Panc1 (cell line): ENCODE data around the gene GPR107. TPM values are rescaled to one million over a fixed set of nuclear protein-coding genes. Genes with fewer than 3 reads are reported as not detected.

Experiments
- ATAC-seq: fragments of 200-7000 bp; cut with Tn5 transposase; 2 replicates; pipeline ENCODE4 v1.9.1; 2020; ENCODE audit warnings: mild to moderate bottlenecking, moderate library complexity
- BruUV-seq: library from RNA; stranded (reverse); fragments of 400-500 nt; replicated peaks from 2 replicates; lab custom pipeline; 2021; lab: Mats Ljungman, UMichigan
- CTCF ChIA-PET: fragments of 300-600 bp; sonication (Branson Sonifier 250); formaldehyde crosslinking; loops from one replicate; lab custom pipeline; 2022; ENCODE audit warnings: antibody characterized with exemption; lab: Charles Lee
- POLR2A ChIA-PET: fragments of 300-600 bp; sonication (Branson Sonifier 250); formaldehyde crosslinking; loops from one replicate; lab custom pipeline; 2022; ENCODE audit warnings: antibody characterized with exemption; lab: Charles Lee
- DNase-seq: peaks from one replicate; pipeline ENCODE4 v3.0.0-alpha.2; 2010; ENCODE audit warnings: low read depth, low spot score
- H3K27ac ChIP-seq: 2 replicates; pipeline ENCODE4 v1.5.1; 2011; ENCODE audit warnings: mild to moderate bottlenecking, low read length, inconsistent platforms
- H3K27me3 ChIP-seq: fragments of 200-500 bp; sonication (Bioruptor generic); 2 replicates; pipeline ENCODE4 v1.6.0; 2014; ENCODE audit warnings: low read length, inconsistent platforms; ENCODE audit not compliant: control insufficient read depth, insufficient read depth
- H3K36me3 ChIP-seq: fragments of 200-500 bp; sonication (Bioruptor generic); 2 replicates; pipeline ENCODE4 v1.5.1; 2014; ENCODE audit warnings: inconsistent platforms, mild to moderate bottlenecking, low read length, moderate library complexity; ENCODE audit not compliant: control insufficient read depth, insufficient read depth
- H3K4me1 ChIP-seq: 2 replicates; pipeline ENCODE4 v1.5.1; 2011; ENCODE audit warnings: inconsistent platforms, mild to moderate bottlenecking, low read length, moderate library complexity; ENCODE audit not compliant: control insufficient read depth, insufficient read depth
- H3K4me3 ChIP-seq, 2 experiments: 2 replicates each; pipeline ENCODE4 v1.5.1; 2011 to 2012; ENCODE audit warnings: low read depth in 2 of 2, low read length in 2 of 2, mild to moderate bottlenecking in 2 of 2, inconsistent platforms in 1 of 2, moderate library complexity in 1 of 2
- H3K9me3 ChIP-seq: fragments of 200-500 bp; sonication (Bioruptor generic); 2 replicates; pipeline ENCODE4 v1.5.1; 2014; ENCODE audit warnings: low read depth, mild to moderate bottlenecking, inconsistent platforms, low read length, moderate library complexity; ENCODE audit not compliant: control insufficient read depth, insufficient read depth
- POLR2AphosphoS5 ChIP-seq: IDR thresholded peaks from 2 replicates; pipeline ENCODE4 v1.6.1; 2012; ENCODE audit warnings: mild to moderate bottlenecking, low read depth, low read length, moderate library complexity
- SIN3A ChIP-seq: IDR thresholded peaks from 2 replicates; pipeline ENCODE4 v1.6.1; 2012; ENCODE audit warnings: low read depth, mild to moderate bottlenecking, low read length, moderate library complexity, borderline replicate concordance; ENCODE audit not compliant: insufficient read depth
- TCF7L2 ChIP-seq: IDR thresholded peaks from 2 replicates; pipeline ENCODE4 v1.6.1; 2011; ENCODE audit warnings: mild to moderate bottlenecking, low read depth, low read length, inconsistent platforms
- in situ Hi-C: cut with HindIII; loops from 2 replicates; pipeline ENCODE4 v1.10.0; 2016; ENCODE audit warnings: low sequenced_read_pairs, low pct_unique_long_range_greater_than_20kb
- intact Hi-C: fragments of 100-400 bp; cut with micrococcal nuclease; formaldehyde crosslinking; loops from one replicate; pipeline ENCODE4 v1.10.0; 2022; ENCODE audit not compliant: unreplicated experiment
- total RNA-seq: library from RNA; stranded (reverse); gene quantifications from one replicate; pipeline ENCODE4 v1.2.1, GENCODE V29; 2021; ENCODE audit not compliant: unreplicated experiment
- TF ChIP-seq, protein P1 (sequence below), 2 experiments: IDR thresholded peaks; 2 replicates each; pipeline ENCODE4 v1.6.1; 2011 to 2012; ENCODE audit warnings: low read depth in 2 of 2, control low read depth in 1 of 2, low read length in 1 of 2, mild to moderate bottlenecking in 1 of 2, moderate library complexity in 1 of 2; ENCODE audit not compliant: insufficient read depth in 1 of 2
- TF ChIP-seq, protein P2 (sequence below): fragments of 450-650 bp; IDR thresholded peaks from 2 replicates; pipeline ENCODE4 v1.5.1; 2017; ENCODE audit warnings: mild to moderate bottlenecking

GPR107 gene
- total RNA-seq, 1 experiment from 2014 or later = 43.0 TPM

DNA sequence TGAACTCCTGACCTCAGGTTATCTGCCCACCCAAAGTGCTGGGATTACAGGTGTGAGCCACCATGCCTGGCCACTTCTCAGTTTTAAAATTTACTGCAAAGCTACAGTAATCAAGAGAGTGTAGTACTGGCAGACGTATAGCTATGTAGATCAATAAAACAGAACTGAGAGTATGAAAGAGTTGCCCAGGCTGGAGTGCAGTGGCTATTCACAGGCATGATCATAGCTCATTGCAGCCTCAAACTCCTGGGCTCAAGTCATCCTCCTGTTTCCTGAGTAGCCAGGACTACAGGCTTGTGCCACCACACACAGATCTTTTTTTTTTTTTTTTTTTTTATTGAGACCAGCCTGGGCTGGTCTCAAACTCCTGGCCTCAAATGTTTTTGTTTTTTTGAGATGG, 92.0 kb downstream of the GPR107 start:
- H3K9me3 ChIP-seq = no peaks in the 10 kb centered on the region
- no peak for ATAC-seq
- no peak overlapping the region for H3K27ac ChIP-seq
- CTCF ChIA-PET = interaction anchor here (0.6 kb wide), 1 partner anchor 21 kb away, joined by 15 read pairs; no protein-coding TSS in a partner anchor
- H3K27me3 ChIP-seq = no peaks in the 10 kb centered on the region
- H3K4me1 ChIP-seq = no peaks in the 10 kb centered on the region
- no peak for DNase-seq
- H3K4me3 ChIP-seq = no peak overlapping the region
- POLR2A ChIA-PET = interaction anchor here (0.7 to 1.1 kb wide), 2 partner anchors 12 to 35 kb away, joined by 5 to 31 read pairs; no protein-coding TSS in a partner anchor
- TF ChIP-seq, protein P1, sequence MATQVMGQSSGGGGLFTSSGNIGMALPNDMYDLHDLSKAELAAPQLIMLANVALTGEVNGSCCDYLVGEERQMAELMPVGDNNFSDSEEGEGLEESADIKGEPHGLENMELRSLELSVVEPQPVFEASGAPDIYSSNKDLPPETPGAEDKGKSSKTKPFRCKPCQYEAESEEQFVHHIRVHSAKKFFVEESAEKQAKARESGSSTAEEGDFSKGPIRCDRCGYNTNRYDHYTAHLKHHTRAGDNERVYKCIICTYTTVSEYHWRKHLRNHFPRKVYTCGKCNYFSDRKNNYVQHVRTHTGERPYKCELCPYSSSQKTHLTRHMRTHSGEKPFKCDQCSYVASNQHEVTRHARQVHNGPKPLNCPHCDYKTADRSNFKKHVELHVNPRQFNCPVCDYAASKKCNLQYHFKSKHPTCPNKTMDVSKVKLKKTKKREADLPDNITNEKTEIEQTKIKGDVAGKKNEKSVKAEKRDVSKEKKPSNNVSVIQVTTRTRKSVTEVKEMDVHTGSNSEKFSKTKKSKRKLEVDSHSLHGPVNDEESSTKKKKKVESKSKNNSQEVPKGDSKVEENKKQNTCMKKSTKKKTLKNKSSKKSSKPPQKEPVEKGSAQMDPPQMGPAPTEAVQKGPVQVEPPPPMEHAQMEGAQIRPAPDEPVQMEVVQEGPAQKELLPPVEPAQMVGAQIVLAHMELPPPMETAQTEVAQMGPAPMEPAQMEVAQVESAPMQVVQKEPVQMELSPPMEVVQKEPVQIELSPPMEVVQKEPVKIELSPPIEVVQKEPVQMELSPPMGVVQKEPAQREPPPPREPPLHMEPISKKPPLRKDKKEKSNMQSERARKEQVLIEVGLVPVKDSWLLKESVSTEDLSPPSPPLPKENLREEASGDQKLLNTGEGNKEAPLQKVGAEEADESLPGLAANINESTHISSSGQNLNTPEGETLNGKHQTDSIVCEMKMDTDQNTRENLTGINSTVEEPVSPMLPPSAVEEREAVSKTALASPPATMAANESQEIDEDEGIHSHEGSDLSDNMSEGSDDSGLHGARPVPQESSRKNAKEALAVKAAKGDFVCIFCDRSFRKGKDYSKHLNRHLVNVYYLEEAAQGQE (IDR thresholded peaks at IDR 0.05; ENCODE audit: insufficient read depth in 1 of 2, low read depth in 2 of 2, low read length in 1 of 2) = no peak
- TF ChIP-seq POLR2AphosphoS5 (no peak), SIN3A (no peak), TCF7L2 (no peak)
- TF ChIP-seq, protein P2, sequence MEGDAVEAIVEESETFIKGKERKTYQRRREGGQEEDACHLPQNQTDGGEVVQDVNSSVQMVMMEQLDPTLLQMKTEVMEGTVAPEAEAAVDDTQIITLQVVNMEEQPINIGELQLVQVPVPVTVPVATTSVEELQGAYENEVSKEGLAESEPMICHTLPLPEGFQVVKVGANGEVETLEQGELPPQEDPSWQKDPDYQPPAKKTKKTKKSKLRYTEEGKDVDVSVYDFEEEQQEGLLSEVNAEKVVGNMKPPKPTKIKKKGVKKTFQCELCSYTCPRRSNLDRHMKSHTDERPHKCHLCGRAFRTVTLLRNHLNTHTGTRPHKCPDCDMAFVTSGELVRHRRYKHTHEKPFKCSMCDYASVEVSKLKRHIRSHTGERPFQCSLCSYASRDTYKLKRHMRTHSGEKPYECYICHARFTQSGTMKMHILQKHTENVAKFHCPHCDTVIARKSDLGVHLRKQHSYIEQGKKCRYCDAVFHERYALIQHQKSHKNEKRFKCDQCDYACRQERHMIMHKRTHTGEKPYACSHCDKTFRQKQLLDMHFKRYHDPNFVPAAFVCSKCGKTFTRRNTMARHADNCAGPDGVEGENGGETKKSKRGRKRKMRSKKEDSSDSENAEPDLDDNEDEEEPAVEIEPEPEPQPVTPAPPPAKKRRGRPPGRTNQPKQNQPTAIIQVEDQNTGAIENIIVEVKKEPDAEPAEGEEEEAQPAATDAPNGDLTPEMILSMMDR = no peak
- BruUV-seq = no TSS peak
- in situ Hi-C loops (no loop called here), intact Hi-C loops (no loop called here)
- no peaks in the 10 kb centered on the region for H3K36me3 ChIP-seq

DNA sequence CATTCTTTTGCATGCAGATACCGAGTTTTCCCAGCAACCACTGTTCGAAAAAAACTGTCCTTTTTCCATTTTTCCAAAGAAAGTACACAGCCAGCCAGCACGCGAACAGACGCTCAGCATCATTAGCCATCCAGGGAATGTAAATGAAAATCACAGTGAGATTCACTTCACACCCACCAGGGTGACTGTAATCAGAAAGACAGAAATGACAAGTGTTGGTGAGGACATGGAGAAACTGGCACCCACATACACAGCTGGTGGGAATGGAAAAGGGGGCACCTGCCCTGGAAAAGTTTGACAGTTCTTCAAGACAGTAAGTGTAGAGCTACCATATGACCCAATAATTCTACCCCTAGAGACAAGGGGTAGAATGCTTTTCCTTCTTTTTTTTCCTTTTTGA, 93.5 kb downstream of the GPR107 start:
- no peak overlapping the region for H3K4me3 ChIP-seq
- in situ Hi-C loops = no loop called here
- intact Hi-C loops = no loop called here
- H3K9me3 ChIP-seq = no peaks in the 10 kb centered on the region
- ATAC-seq (no peak), DNase-seq (no peak)
- POLR2A ChIA-PET = interaction anchor here (0.6 kb wide), 1 partner anchor 127 kb away, joined by 3 read pairs; no protein-coding TSS in a partner anchor
- no peaks in the 10 kb centered on the region for H3K36me3 ChIP-seq
- BruUV-seq = no TSS peak
- H3K27ac ChIP-seq = no peak overlapping the region
- TF ChIP-seq SIN3A (no peak), TCF7L2 (no peak), POLR2AphosphoS5 (no peak)
- TF ChIP-seq, protein P2 = no peak
- TF ChIP-seq, protein P1 (IDR thresholded peaks at IDR 0.05; ENCODE audit: insufficient read depth in 1 of 2, low read depth in 2 of 2, low read length in 1 of 2) = no peak
- no peaks in the 10 kb centered on the region for H3K27me3 ChIP-seq
- H3K4me1 ChIP-seq = no peaks in the 10 kb centered on the region
- CTCF ChIA-PET = no interaction called here
